SK-N-SH treated with all-trans-retinoic acid at 6 μM for 48 hours (cell line): ENCODE data around the gene NUBP1.

Experiments
- ATAC-seq: fragments of 200-7000 bp; cut with Tn5 transposase; 3 replicates; pipeline ENCODE4 v1.9.1; 2020; ENCODE audit warnings: mild to moderate bottlenecking, moderate library complexity
- ARNTL ChIP-seq: fragments of 450-650 bp; formaldehyde crosslinking; IDR thresholded peaks from 2 replicates; pipeline ENCODE4 v1.5.0; 2020; ENCODE audit warnings: low read depth, mild to moderate bottlenecking, moderate library complexity, borderline replicate concordance
- BACH2 ChIP-seq: fragments of 250-450 bp; sonication (Bioruptor Pico); IDR thresholded peaks from 2 replicates; pipeline ENCODE4 v1.9.0; 2021; ENCODE audit warnings: mild to moderate bottlenecking, borderline replicate concordance
- CSDC2 ChIP-seq: fragments of 250-450 bp; sonication (Bioruptor Pico); IDR thresholded peaks from 2 replicates; pipeline ENCODE4 v1.5.0; 2020; ENCODE audit warnings: mild to moderate bottlenecking, moderate library complexity
- ESRRG ChIP-seq: fragments of 250-450 bp; sonication (Bioruptor Pico); IDR thresholded peaks from 2 replicates; pipeline ENCODE4 v1.6.1; 2021; ENCODE audit warnings: mild to moderate bottlenecking
- GLIS3 ChIP-seq: fragments of 250-450 bp; sonication (Bioruptor Pico); IDR thresholded peaks from 2 replicates; pipeline ENCODE4 v1.5.0; 2020; ENCODE audit warnings: mild to moderate bottlenecking, moderate library complexity
- OSR1 ChIP-seq: fragments of 250-450 bp; sonication (Bioruptor Pico); IDR thresholded peaks from 2 replicates; pipeline ENCODE4 v1.8.0; 2022; ENCODE audit warnings: moderate library complexity, mild to moderate bottlenecking, inconsistent platforms
- PATZ1 ChIP-seq: fragments of 250-450 bp; sonication (Bioruptor Pico); IDR thresholded peaks from 2 replicates; pipeline ENCODE4 v1.8.0; 2020; ENCODE audit warnings: mild to moderate bottlenecking, moderate library complexity, borderline replicate concordance
- PPARA ChIP-seq: fragments of 250-450 bp; sonication (Bioruptor Pico); IDR thresholded peaks from 2 replicates; pipeline ENCODE4 v1.5.0; 2020; ENCODE audit warnings: mild to moderate bottlenecking, borderline replicate concordance
- RARB ChIP-seq: fragments of 250-450 bp; sonication (Bioruptor Pico); IDR thresholded peaks from 2 replicates; pipeline ENCODE4 v1.8.0; 2021; ENCODE audit warnings: mild to moderate bottlenecking, moderate library complexity
- SNAI2 ChIP-seq: fragments of 250-450 bp; sonication (Bioruptor Pico); IDR thresholded peaks from 2 replicates; pipeline ENCODE4 v1.5.0; 2020; ENCODE audit warnings: mild to moderate bottlenecking, moderate library complexity
- TCF4 ChIP-seq: fragments of 250-450 bp; sonication (Bioruptor Pico); IDR thresholded peaks from 2 replicates; pipeline ENCODE4 v1.8.0; 2021; ENCODE audit warnings: mild to moderate bottlenecking, moderate library complexity, borderline replicate concordance
- TOX ChIP-seq: fragments of 250-450 bp; sonication (Bioruptor Pico); IDR thresholded peaks from 2 replicates; pipeline ENCODE4 v1.8.0; 2021; ENCODE audit warnings: mild to moderate bottlenecking, moderate library complexity, borderline replicate concordance
- ZC3H10 ChIP-seq: fragments of 250-450 bp; sonication (Bioruptor Pico); IDR thresholded peaks from 2 replicates; pipeline ENCODE4 v1.5.1; 2021; ENCODE audit warnings: mild to moderate bottlenecking, moderate library complexity
- ZFP3 ChIP-seq: fragments of 250-450 bp; sonication (Bioruptor Pico); IDR thresholded peaks from 2 replicates; pipeline ENCODE4 v1.5.0; 2020; ENCODE audit warnings: mild to moderate bottlenecking, moderate library complexity
- ZFP30 ChIP-seq: fragments of 450-650 bp; formaldehyde crosslinking; IDR thresholded peaks from 2 replicates; pipeline ENCODE4 v1.5.0; 2022; ENCODE audit warnings: mild to moderate bottlenecking, moderate library complexity
- ZNF565 ChIP-seq: fragments of 450-650 bp; formaldehyde crosslinking; conservative IDR thresholded peaks from 2 replicates; pipeline ENCODE4 v1.5.0; 2020; ENCODE audit warnings: low read depth, mild to moderate bottlenecking, moderate library complexity
- ZNF70 ChIP-seq: fragments of 450-650 bp; formaldehyde crosslinking; IDR thresholded peaks from 2 replicates; pipeline ENCODE4 v1.5.0; 2020; ENCODE audit warnings: mild to moderate bottlenecking, moderate library complexity
- ZNF8 ChIP-seq: fragments of 450-650 bp; formaldehyde crosslinking; IDR thresholded peaks from 2 replicates; pipeline ENCODE4 v1.5.0; 2020; ENCODE audit warnings: mild to moderate bottlenecking, moderate library complexity
- TF ChIP-seq, protein P1 (sequence below): fragments of 250-450 bp; sonication (Bioruptor Pico); IDR thresholded peaks from 2 replicates; pipeline ENCODE4 v1.8.0; 2021; ENCODE audit warnings: low read depth, mild to moderate bottlenecking, moderate library complexity, borderline replicate concordance
- TF ChIP-seq, protein P2 (sequence below): fragments of 250-450 bp; sonication (Bioruptor Pico); IDR thresholded peaks from 2 replicates; pipeline ENCODE4 v1.5.0; 2020; ENCODE audit warnings: mild to moderate bottlenecking, moderate library complexity
- TF ChIP-seq, protein P3 (sequence below): fragments of 250-450 bp; sonication (Bioruptor Pico); IDR thresholded peaks from 2 replicates; pipeline ENCODE4 v1.5.1; 2020; ENCODE audit warnings: low read depth, mild to moderate bottlenecking, moderate library complexity

Gene NUBP1

GRCh38 chr16:10751291-10751697, 7.7 kb downstream of the NUBP1 start:
- TF ChIP-seq ARNTL (CRISPR knock-in tag) (no peak), RARB (CRISPR knock-in tag) (no peak), PATZ1 (CRISPR knock-in tag) (no peak), SNAI2 (no peak), ZFP3 (CRISPR knock-in tag) (no peak), ZNF565 (no peak)
- no peak for ATAC-seq

GRCh38 chr16:10752843-10753523, 9.3 kb downstream of the NUBP1 start:
- TF ChIP-seq, protein P1, sequence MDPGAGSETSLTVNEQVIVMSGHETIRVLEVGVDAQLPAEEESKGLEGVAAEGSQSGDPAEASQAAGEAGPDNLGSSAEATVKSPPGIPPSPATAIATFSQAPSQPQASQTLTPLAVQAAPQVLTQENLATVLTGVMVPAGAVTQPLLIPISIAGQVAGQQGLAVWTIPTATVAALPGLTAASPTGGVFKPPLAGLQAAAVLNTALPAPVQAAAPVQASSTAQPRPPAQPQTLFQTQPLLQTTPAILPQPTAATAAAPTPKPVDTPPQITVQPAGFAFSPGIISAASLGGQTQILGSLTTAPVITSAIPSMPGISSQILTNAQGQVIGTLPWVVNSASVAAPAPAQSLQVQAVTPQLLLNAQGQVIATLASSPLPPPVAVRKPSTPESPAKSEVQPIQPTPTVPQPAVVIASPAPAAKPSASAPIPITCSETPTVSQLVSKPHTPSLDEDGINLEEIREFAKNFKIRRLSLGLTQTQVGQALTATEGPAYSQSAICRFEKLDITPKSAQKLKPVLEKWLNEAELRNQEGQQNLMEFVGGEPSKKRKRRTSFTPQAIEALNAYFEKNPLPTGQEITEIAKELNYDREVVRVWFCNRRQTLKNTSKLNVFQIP (CRISPR knock-in tag), result no peak
- TF ChIP-seq PATZ1 (CRISPR knock-in tag), result no peak
- no peak for TF ChIP-seq OSR1 (CRISPR knock-in tag)
- no peak for TF ChIP-seq PPARA (CRISPR knock-in tag)
- TF ChIP-seq ZC3H10 (CRISPR knock-in tag), result no peak
- TF ChIP-seq ZNF565, result no peak
- no peak for TF ChIP-seq BACH2 (CRISPR knock-in tag)
- no peak for TF ChIP-seq GLIS3
- TF ChIP-seq ZFP3 (CRISPR knock-in tag), result no peak
- TF ChIP-seq, protein P2, sequence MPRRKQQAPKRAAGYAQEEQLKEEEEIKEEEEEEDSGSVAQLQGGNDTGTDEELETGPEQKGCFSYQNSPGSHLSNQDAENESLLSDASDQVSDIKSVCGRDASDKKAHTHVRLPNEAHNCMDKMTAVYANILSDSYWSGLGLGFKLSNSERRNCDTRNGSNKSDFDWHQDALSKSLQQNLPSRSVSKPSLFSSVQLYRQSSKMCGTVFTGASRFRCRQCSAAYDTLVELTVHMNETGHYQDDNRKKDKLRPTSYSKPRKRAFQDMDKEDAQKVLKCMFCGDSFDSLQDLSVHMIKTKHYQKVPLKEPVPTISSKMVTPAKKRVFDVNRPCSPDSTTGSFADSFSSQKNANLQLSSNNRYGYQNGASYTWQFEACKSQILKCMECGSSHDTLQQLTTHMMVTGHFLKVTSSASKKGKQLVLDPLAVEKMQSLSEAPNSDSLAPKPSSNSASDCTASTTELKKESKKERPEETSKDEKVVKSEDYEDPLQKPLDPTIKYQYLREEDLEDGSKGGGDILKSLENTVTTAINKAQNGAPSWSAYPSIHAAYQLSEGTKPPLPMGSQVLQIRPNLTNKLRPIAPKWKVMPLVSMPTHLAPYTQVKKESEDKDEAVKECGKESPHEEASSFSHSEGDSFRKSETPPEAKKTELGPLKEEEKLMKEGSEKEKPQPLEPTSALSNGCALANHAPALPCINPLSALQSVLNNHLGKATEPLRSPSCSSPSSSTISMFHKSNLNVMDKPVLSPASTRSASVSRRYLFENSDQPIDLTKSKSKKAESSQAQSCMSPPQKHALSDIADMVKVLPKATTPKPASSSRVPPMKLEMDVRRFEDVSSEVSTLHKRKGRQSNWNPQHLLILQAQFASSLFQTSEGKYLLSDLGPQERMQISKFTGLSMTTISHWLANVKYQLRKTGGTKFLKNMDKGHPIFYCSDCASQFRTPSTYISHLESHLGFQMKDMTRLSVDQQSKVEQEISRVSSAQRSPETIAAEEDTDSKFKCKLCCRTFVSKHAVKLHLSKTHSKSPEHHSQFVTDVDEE (CRISPR knock-in tag), result no peak
- no peak for TF ChIP-seq ZNF8
- no peak for TF ChIP-seq ESRRG (CRISPR knock-in tag)
- no peak for TF ChIP-seq ZFP30 (CRISPR knock-in tag)
- TF ChIP-seq, protein P3, sequence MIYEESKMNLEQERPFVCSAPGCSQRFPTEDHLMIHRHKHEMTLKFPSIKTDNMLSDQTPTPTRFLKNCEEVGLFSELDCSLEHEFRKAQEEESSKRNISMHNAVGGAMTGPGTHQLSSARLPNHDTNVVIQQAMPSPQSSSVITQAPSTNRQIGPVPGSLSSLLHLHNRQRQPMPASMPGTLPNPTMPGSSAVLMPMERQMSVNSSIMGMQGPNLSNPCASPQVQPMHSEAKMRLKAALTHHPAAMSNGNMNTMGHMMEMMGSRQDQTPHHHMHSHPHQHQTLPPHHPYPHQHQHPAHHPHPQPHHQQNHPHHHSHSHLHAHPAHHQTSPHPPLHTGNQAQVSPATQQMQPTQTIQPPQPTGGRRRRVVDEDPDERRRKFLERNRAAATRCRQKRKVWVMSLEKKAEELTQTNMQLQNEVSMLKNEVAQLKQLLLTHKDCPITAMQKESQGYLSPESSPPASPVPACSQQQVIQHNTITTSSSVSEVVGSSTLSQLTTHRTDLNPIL (CRISPR knock-in tag), result no peak
- no peak for TF ChIP-seq CSDC2 (CRISPR knock-in tag)
- no peak for TF ChIP-seq RARB (CRISPR knock-in tag)
- TF ChIP-seq ARNTL (CRISPR knock-in tag), result no peak
- TF ChIP-seq TOX (CRISPR knock-in tag), result no peak
- TF ChIP-seq TCF4, result no peak
- no peak for TF ChIP-seq ZNF70 (CRISPR knock-in tag)
- ATAC-seq, result no peak

- no peak for ATAC-seq
- no peak for TF ChIP-seq SNAI2
- no peak for TF ChIP-seq ZFP3 (CRISPR knock-in tag)
- TF ChIP-seq BACH2 (CRISPR knock-in tag), result no peak
- no peak for TF ChIP-seq ZNF565
- TF ChIP-seq, protein P3 (CRISPR knock-in tag), result no peak
- TF ChIP-seq, protein P2 (CRISPR knock-in tag), result no peak
- TF ChIP-seq PATZ1 (CRISPR knock-in tag), result no peak
- TF ChIP-seq PPARA (CRISPR knock-in tag), result no peak
Observed at GRCh38 chr16:10753670-10754069, 10.0 kb downstream of the NUBP1 start.
